ENCODE data around the gene MOB3C.
A peak's percentile ranks its signal among the peaks of the same experiment; 100 is the strongest.

MOB3C gene

GRCh38 chr1:46603858-46604549 lies 12.6 kb downstream of the MOB3C start, which contains the start of gene MKNK1:
Gene MKNK1 (minus strand): TSS chr1:46604268. CDS start chr1:46583327, 20,941 bp downstream.
- peak; percentile 70 for FAIRE-seq

- no peak for FAIRE-seq
Measured at GRCh38 chr1:46603481-46603857, 13.1 kb downstream of the MOB3C start.

- no peak for FAIRE-seq
Measured at GRCh38 chr1:46601257-46602007, 15.2 kb downstream of the MOB3C start.

- FAIRE-seq = no peak
Measured at GRCh38 chr1:46599059-46599970, 17.3 kb downstream of the MOB3C start.

GRCh38 chr1:46596846-46597245 lies 19.8 kb downstream of the MOB3C start:
- no peak for FAIRE-seq

- FAIRE-seq = no peak
Measured at GRCh38 chr1:46596036-46596435, 20.6 kb downstream of the MOB3C start.

GRCh38 chr1:46595127-46595526 lies 21.5 kb downstream of the MOB3C start:
- FAIRE-seq = no peak

- no peak for FAIRE-seq
Measured at GRCh38 chr1:46594063-46594462, 22.5 kb downstream of the MOB3C start.

- no peak for FAIRE-seq
Measured at GRCh38 chr1:46592823-46593222, 23.8 kb downstream of the MOB3C start.

GRCh38 chr1:46589529-46589928 lies 27.1 kb downstream of the MOB3C start:
- no peak for FAIRE-seq

- no peak for FAIRE-seq
Measured at GRCh38 chr1:46587069-46587468, 29.5 kb downstream of the MOB3C start.

GRCh38 chr1:46585312-46585938 lies 31.2 kb downstream of the MOB3C start:
- no peak for FAIRE-seq

- no peak for FAIRE-seq
Measured at GRCh38 chr1:46583494-46583893, 33.1 kb downstream of the MOB3C start.

GRCh38 chr1:46582972-46583371 lies 33.6 kb downstream of the MOB3C start:
- no peak for FAIRE-seq

- no peak for FAIRE-seq
Measured at GRCh38 chr1:46581681-46582455, 34.7 kb downstream of the MOB3C start.

- no peak for FAIRE-seq
Measured at GRCh38 chr1:46580140-46580903, 36.3 kb downstream of the MOB3C start.

- FAIRE-seq = no peak
Measured at GRCh38 chr1:46577671-46578070, 38.9 kb downstream of the MOB3C start.

GRCh38 chr1:46576596-46576995 lies 40.0 kb downstream of the MOB3C start:
- no peak for FAIRE-seq

- FAIRE-seq = no peak
Measured at GRCh38 chr1:46575778-46576177, 40.8 kb downstream of the MOB3C start.

- no peak for FAIRE-seq
Measured at GRCh38 chr1:46575300-46575699, 41.3 kb downstream of the MOB3C start.

- FAIRE-seq = no peak
Measured at GRCh38 chr1:46571691-46572225, 44.9 kb downstream of the MOB3C start.
